K562 (cell line): ENCODE results near the gene PITPNC1. TPM values are rescaled to one million over a fixed set of nuclear protein-coding genes. Genes with fewer than 3 reads are reported as not detected.

ENCODE experiments used
- ATAC-seq: fragments of 200-7000 bp; cut with Tn5 transposase; 3 replicates; pipeline ENCODE4 v1.9.1; 2020; ENCODE audit warnings: moderate library complexity
- BruUV-seq: library from RNA; stranded (reverse); fragments of 400-500 nt; replicated peaks from 2 replicates; lab custom pipeline; 2021; lab: Mats Ljungman, UMichigan
- CTCF ChIA-PET: fragments of 300-600 bp; formaldehyde crosslinking; extraction: SDS; loops from one replicate; lab custom pipeline; 2021; ENCODE audit warnings: low intra/inter-chr PET ratio; lab: Yijun Ruan, JAX
- POLR2A ChIA-PET: fragments of 300-600, 350-650 bp; sonication (Branson Sonifier 250); formaldehyde crosslinking; extraction: SDS; loops from one replicate; lab custom pipeline; 2021; ENCODE audit warnings: antibody characterized with exemption, inconsistent platforms; lab: Yijun Ruan, JAX
- DNase-seq, 4 experiments: peaks; one replicate each; pipeline versions ENCODE4 v3.0.0 to v3.0.0-alpha.2; 2011 to 2018; ENCODE audit warnings: low spot score in 3 of 4, mixed read lengths in 3 of 4; ENCODE audit errors: extremely low read depth in 1 of 4
- FAIRE-seq: peaks from 2 replicates; lab custom pipeline; 2011; peaks lifted over from hg19 to GRCh38; lab: Jason Lieb, UNC
- H2AFZ ChIP-seq: 2 replicates; pipeline ENCODE4 v1.6.0; 2011; ENCODE audit warnings: low read depth, low read length, control low read depth, inconsistent platforms
- H3K27ac ChIP-seq: fragments of 200-600 bp; 3 replicates; pipeline ENCODE4 v1.8.0; 2011; ENCODE audit warnings: low read depth, mild to moderate bottlenecking, control low read depth, inconsistent platforms, low read length, moderate library complexity, mixed read lengths; ENCODE audit errors: extremely low read depth
- H3K27me3 ChIP-seq, 2 experiments: fragments of 300-600 bp in 1 of 2; 2 replicates in 1 of 2; 3 replicates in 1 of 2; pipeline versions ENCODE4 v1.6.0 to v1.8.0; 2011; ENCODE audit warnings: inconsistent platforms in 2 of 2, low read length in 2 of 2, mild to moderate bottlenecking in 1 of 2, mixed read lengths in 1 of 2, moderate library complexity in 1 of 2; ENCODE audit not compliant: control insufficient read depth in 2 of 2, insufficient read depth in 2 of 2
- H3K36me3 ChIP-seq: fragments of 300-600 bp; 3 replicates; pipeline ENCODE4 v1.8.0; 2011; ENCODE audit warnings: mild to moderate bottlenecking, low read length, inconsistent platforms; ENCODE audit not compliant: control insufficient read depth, insufficient read depth
- H3K4me1 ChIP-seq, 2 experiments: fragments of 200-600 bp in 1 of 2; replicated peaks in 1 of 2; 2 replicates in 1 of 2; 3 replicates in 1 of 2; pipeline versions ENCODE4 v1.5.1 to v1.8.0; 2011; ENCODE audit warnings: inconsistent platforms in 2 of 2, low read length in 2 of 2, mild to moderate bottlenecking in 1 of 2, mixed read lengths in 1 of 2, moderate library complexity in 1 of 2; ENCODE audit not compliant: control insufficient read depth in 2 of 2, insufficient read depth in 2 of 2
- H3K4me2 ChIP-seq: 2 replicates; pipeline ENCODE4 v1.6.1; 2011; ENCODE audit warnings: low read length, control low read depth, inconsistent platforms, mixed read lengths; ENCODE audit not compliant: insufficient read depth
- H3K4me3 ChIP-seq: fragments of 200-600 bp; sonication (generic), shearing (Covaris generic); 2 replicates; pipeline ENCODE4 v1.5.1; 2016; ENCODE audit warnings: control low read depth, inconsistent platforms
- H3K79me2 ChIP-seq: fragments of 200-600 bp; 3 replicates; pipeline ENCODE4 v1.8.0; 2011; ENCODE audit warnings: low read length, inconsistent platforms; ENCODE audit not compliant: control insufficient read depth, insufficient read depth
- H3K9ac ChIP-seq, 2 experiments: 2 replicates each; pipeline versions ENCODE4 v1.6.0 to v1.6.1; 2011; ENCODE audit warnings: low read depth in 2 of 2, low read length in 2 of 2, control low read depth in 1 of 2, inconsistent platforms in 1 of 2, mild to moderate bottlenecking in 1 of 2, mixed read lengths in 1 of 2; ENCODE audit not compliant: insufficient read depth in 1 of 2
- H3K9me1 ChIP-seq: one replicate; pipeline ENCODE4 v1.6.0; 2011; ENCODE audit warnings: inconsistent platforms, mild to moderate bottlenecking, low read length, moderate library complexity; ENCODE audit not compliant: control insufficient read depth, insufficient read depth
- H3K9me3 ChIP-seq: replicated peaks from 2 replicates; pipeline ENCODE4 v1.5.1; 2011; ENCODE audit warnings: low read depth, low read length, inconsistent platforms; ENCODE audit not compliant: control insufficient read depth, insufficient read depth
- H4K20me1 ChIP-seq: replicated peaks from 2 replicates; pipeline ENCODE4 v1.6.1; 2011; ENCODE audit warnings: low read length, inconsistent platforms, mixed read lengths; ENCODE audit not compliant: control insufficient read depth, insufficient read depth
- BCLAF1 ChIP-seq, 2 experiments: fragments of 450-650 bp in 1 of 2; IDR thresholded peaks; 2 replicates each; pipeline ENCODE4 v1.6.1; 2011 to 2017; ENCODE audit warnings: low read depth in 2 of 2, antibody characterized with exemption in 1 of 2, borderline replicate concordance in 1 of 2, low read length in 1 of 2, mild to moderate bottlenecking in 1 of 2, mixed read lengths in 1 of 2; ENCODE audit not compliant: control insufficient read depth in 1 of 2
- ELK1 ChIP-seq: sonication (generic); formaldehyde crosslinking; IDR thresholded peaks from 2 replicates; pipeline ENCODE4 v1.8.1; 2022; ENCODE audit warnings: missing genetic modification reagents
- GMEB1 ChIP-seq: fragments of 250-450 bp; sonication (Bioruptor Pico); IDR thresholded peaks from 2 replicates; pipeline ENCODE4 v1.4.0; 2020; ENCODE audit warnings: mild to moderate bottlenecking
- GTF2A2 ChIP-seq: IDR thresholded peaks from 2 replicates; pipeline ENCODE4 v1.6.1; 2016; ENCODE audit warnings: mild to moderate bottlenecking, missing genetic modification characterization, missing compliant biosample characterization
- HINFP ChIP-seq: fragments of 450-650 bp; conservative IDR thresholded peaks from 2 replicates; pipeline ENCODE4 v1.6.1; 2016; ENCODE audit warnings: missing genetic modification characterization, low read depth, mild to moderate bottlenecking, control low read depth, missing compliant biosample characterization
- HOXB6 ChIP-seq: fragments of 250-450 bp; sonication (Bioruptor Pico); IDR thresholded peaks from 2 replicates; pipeline ENCODE4 v1.5.1; 2022; ENCODE audit warnings: mild to moderate bottlenecking, borderline replicate concordance
- KDM4B ChIP-seq, 2 experiments: fragments of 450-650 bp in 1 of 2; sonication (generic) in 1 of 2; IDR thresholded peaks; 2 replicates each; pipeline ENCODE4 v1.6.1; 2016 to 2017; ENCODE audit warnings: borderline replicate concordance in 2 of 2, antibody characterized with exemption in 1 of 2, low read depth in 1 of 2, mild to moderate bottlenecking in 1 of 2
- LEF1 ChIP-seq: fragments of 450-650 bp; IDR thresholded peaks from 2 replicates; pipeline ENCODE4 v1.6.1; 2016; ENCODE audit warnings: mild to moderate bottlenecking
- NFATC3 ChIP-seq: fragments of 450-650 bp; IDR thresholded peaks from 2 replicates; pipeline ENCODE4 v1.6.1; 2017; ENCODE audit warnings: mild to moderate bottlenecking
- NR2C2 ChIP-seq, 2 experiments: fragments of 200-800 bp in 1 of 2; sonication (Bioruptor generic) in 1 of 2; sonication (generic) in 1 of 2; formaldehyde crosslinking in 1 of 2; IDR thresholded peaks; 2 replicates each; pipeline versions ENCODE4 v1.6.1 to v1.8.0; 2016 to 2022; ENCODE audit warnings: mild to moderate bottlenecking in 1 of 2, missing compliant biosample characterization in 1 of 2, missing genetic modification characterization in 1 of 2, missing genetic modification reagents in 1 of 2
- RAD51 ChIP-seq: fragments of 450-650 bp; IDR thresholded peaks from 2 replicates; pipeline ENCODE4 v1.7.1; 2016; ENCODE audit warnings: low read depth, mild to moderate bottlenecking, borderline replicate concordance
- SMARCA4 ChIP-seq: fragments of 450-650 bp; IDR thresholded peaks from 2 replicates; pipeline ENCODE4 v1.6.1; 2016
- SP1 ChIP-seq: sonication (generic); formaldehyde crosslinking; IDR thresholded peaks from 2 replicates; pipeline ENCODE4 v1.8.1; 2022; ENCODE audit warnings: mild to moderate bottlenecking, missing genetic modification reagents
- ZNF224 ChIP-seq: sonication (generic); formaldehyde crosslinking; IDR thresholded peaks from 2 replicates; pipeline ENCODE4 v1.8.0; 2022; ENCODE audit warnings: mild to moderate bottlenecking, missing genetic modification reagents
- ZNF445 ChIP-seq: fragments of 250-450 bp; sonication (Bioruptor Pico); IDR thresholded peaks from 2 replicates; pipeline ENCODE4 v1.4.0; 2020; ENCODE audit warnings: low read depth, mild to moderate bottlenecking, moderate library complexity
- ZNF668 ChIP-seq: fragments of 250-450 bp; sonication (Bioruptor Pico); IDR thresholded peaks from 2 replicates; pipeline ENCODE4 v1.8.0; 2022; ENCODE audit warnings: mild to moderate bottlenecking, inconsistent platforms
- WGBS: fragments of 100-300 bp; shearing (Covaris generic); methylation state at CpG from one replicate; pipeline ENCODE4 v1.1.6; 2016; ENCODE audit warnings: low coverage, mixed read lengths; ENCODE audit not compliant: insufficient coverage; ENCODE audit errors: missing lambda C conversion rate; 5-methylcytosine and 5-hydroxymethylcytosine counted together
- in situ Hi-C: fragments of 300-500 bp; cut with MboI; formaldehyde crosslinking; loops from 4 replicates; pipeline ENCODE4 v1.15.0; 2018; ENCODE audit warnings: inconsistent platforms, mixed read lengths
- intact Hi-C: fragments of 100-400 bp; cut with micrococcal nuclease; formaldehyde crosslinking; loops from 2 replicates; pipeline ENCODE4 v1.14.2; 2022
- polyA plus RNA-seq, 8 experiments: library from polyadenylated mRNA; depleted of rRNA in 4 of 8; stranded (reverse) in 5 of 8; unstranded in 3 of 8; fragments of >200 nt; fragmentation: Nextera tagmentation in 2 of 8; fragmentation: Illumina TruSeq in 1 of 8; extraction: Ambion mirVana in 2 of 8; extraction: Trizol in 1 of 8; gene quantifications; 2 replicates each; pipeline versions ENCODE4 v1.2.1 to v1.2.3, GENCODE V29; 2011 to 2014; ENCODE audit warnings: inconsistent platforms in 1 of 8, missing spikeins in 1 of 8
- total RNA-seq, 7 experiments: library from RNA; depleted of rRNA in 6 of 7; stranded (reverse); fragments of >200 nt in 6 of 7; fragmentation: Illumina TruSeq in 2 of 7; extraction: Trizol in 2 of 7; gene quantifications; 2 replicates each; pipeline versions ENCODE4 v1.2.1 to v1.2.3, GENCODE V29; 2011 to 2021; ENCODE audit warnings: low replicate concordance in 1 of 7

PITPNC1 gene
- total and polyA plus RNA-seq, 9 of the 15 experiments (the other 6 are each of a cell fraction or from before 2014, with no cell fraction given), result 0.11 to 1.1 (median 0.65) TPM

GRCh38 chr17:67642488-67642887 is 265.4 kb downstream of the PITPNC1 start:
- no peak for DNase-seq
- no peaks in the 10 kb centered on the region for H3K79me2 ChIP-seq
- FAIRE-seq, result no peak
- H3K9ac ChIP-seq, result no peak overlapping the region
- 0 out of 2 replicates have a peak, but pooled peaks cover 3% of the 10 kb centered on the region for H4K20me1 ChIP-seq
- ATAC-seq, result no peak
- peaks cover 33 to 61% of the 10 kb centered on the region in 2 experiments for H3K27me3 ChIP-seq
- in situ Hi-C loops (no loop called here), intact Hi-C loops (no loop called here)
- H3K36me3 ChIP-seq, result no peaks in the 10 kb centered on the region
- H3K4me3 ChIP-seq, result no peak overlapping the region
- no peaks in the 10 kb centered on the region for H3K9me3 ChIP-seq
- CTCF ChIA-PET, result no interaction called here
- H2AFZ ChIP-seq, result no peak overlapping the region
- H3K9me1 ChIP-seq, result no peaks in the 10 kb centered on the region
- no peaks in the 10 kb centered on the region for H3K4me1 ChIP-seq
- BruUV-seq, result no TSS peak
- H3K4me2 ChIP-seq, result no peak overlapping the region
- no peak for TF ChIP-seq SP1 (CRISPR knock-in tag)
- no peak for TF ChIP-seq GMEB1
- no peak for TF ChIP-seq SMARCA4
- TF ChIP-seq ZNF668 (CRISPR knock-in tag), result no peak
- TF ChIP-seq NFATC3, result no peak
- TF ChIP-seq NR2C2 (CRISPR knock-in tag; IDR thresholded peaks at IDR 0.05), result no peak
- no peak for TF ChIP-seq NR2C2 (tag; IDR thresholded peaks at IDR 0.05)
- TF ChIP-seq HOXB6, result no peak
- no peak for TF ChIP-seq BCLAF1 (IDR thresholded peaks at IDR 0.05; ENCODE audit: borderline replicate concordance in 1 of 2, control insufficient read depth in 1 of 2, low read depth in 2 of 2, low read length in 1 of 2)
- no peak for TF ChIP-seq RAD51
- no peak for TF ChIP-seq LEF1
- TF ChIP-seq GTF2A2, result no peak
- TF ChIP-seq HINFP (tag), result no peak
- no peak for TF ChIP-seq KDM4B (IDR thresholded peaks at IDR 0.05; ENCODE audit: borderline replicate concordance in 2 of 2, low read depth in 1 of 2)
- TF ChIP-seq ZNF224, result no peak
- no peak for TF ChIP-seq ELK1 (CRISPR knock-in tag)
- TF ChIP-seq ZNF445 (CRISPR knock-in tag), result no peak
- 0% methylated on average over 5 of the region's 5 CpGs for WGBS
- H3K27ac ChIP-seq, result no peak overlapping the region
- POLR2A ChIA-PET, result interaction anchor here (0.6 kb wide), 1 partner anchor 1607 kb away, joined by 3 read pairs; no protein-coding TSS in a partner anchor
